Erythroblast (primary cell): ENCODE measurements around the gene MT1M.

ENCODE experiments used
- GATA1 ChIP-seq: IDR thresholded peaks from 2 replicates; pipeline ENCODE4 v1.6.1; 2011; ENCODE audit warnings: low read depth, mild to moderate bottlenecking, control low read depth, low read length, moderate library complexity
- POLR2A ChIP-seq: IDR thresholded peaks from 2 replicates; pipeline ENCODE4 v1.6.1; 2011; ENCODE audit warnings: mild to moderate bottlenecking, low read length

- TF ChIP-seq POLR2A (no peak), GATA1 (no peak)
Measured at GRCh38 chr16:56629531-56629930, 2.9 kb upstream of the MT1M start.
